ENCODE measurements around the gene CCNB1IP1. TPM values are rescaled to one million over a fixed set of nuclear protein-coding genes. Genes with fewer than 3 reads are reported as not detected.
"Not testable (repeated sequence)": the region's sequence is repeated elsewhere in the genome, so short reads cannot be mapped to it uniquely, and the experiment has no call there.

CCNB1IP1 gene
- total RNA-seq, 1 donor from 2014 or later = 168 TPM

DNA sequence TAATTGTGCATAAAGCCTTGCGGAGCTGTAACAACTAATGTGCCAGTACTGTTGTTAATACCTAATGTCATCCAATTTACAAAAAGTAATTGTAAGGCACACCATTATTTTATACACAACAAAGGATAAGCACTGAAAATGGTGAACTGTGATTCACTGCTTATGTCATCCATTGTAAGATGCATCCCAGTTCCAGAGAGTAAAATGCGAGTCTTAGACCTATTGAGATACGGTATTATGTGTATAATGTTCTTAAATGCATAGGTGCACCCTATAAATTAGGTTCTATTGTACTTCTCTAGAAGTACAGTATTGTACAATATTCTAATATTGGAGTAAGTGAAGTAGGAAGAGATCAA is 10.8 kb upstream of the CCNB1IP1 start:
- TF ChIP-seq CTCF (IDR thresholded peaks at IDR 0.05; ENCODE audit: insufficient read depth, low read length, severe bottlenecking) = no peak
- Histone ChIP-seq H3K36me3 (ENCODE audit: control insufficient read depth, insufficient read depth, low read length) (peaks cover 4% of the 10 kb centered on the region), H3K27me3 (ENCODE audit: control insufficient read depth, insufficient read depth, low read length) (no peaks in the 10 kb centered on the region), H3K4me3 (ENCODE audit: low read depth, low read length) (peak overlapping the region; percentile 67)
- FAIRE-seq (no peak), DNase-seq (ENCODE audit: low read depth) (peak; percentile 52)

DNA sequence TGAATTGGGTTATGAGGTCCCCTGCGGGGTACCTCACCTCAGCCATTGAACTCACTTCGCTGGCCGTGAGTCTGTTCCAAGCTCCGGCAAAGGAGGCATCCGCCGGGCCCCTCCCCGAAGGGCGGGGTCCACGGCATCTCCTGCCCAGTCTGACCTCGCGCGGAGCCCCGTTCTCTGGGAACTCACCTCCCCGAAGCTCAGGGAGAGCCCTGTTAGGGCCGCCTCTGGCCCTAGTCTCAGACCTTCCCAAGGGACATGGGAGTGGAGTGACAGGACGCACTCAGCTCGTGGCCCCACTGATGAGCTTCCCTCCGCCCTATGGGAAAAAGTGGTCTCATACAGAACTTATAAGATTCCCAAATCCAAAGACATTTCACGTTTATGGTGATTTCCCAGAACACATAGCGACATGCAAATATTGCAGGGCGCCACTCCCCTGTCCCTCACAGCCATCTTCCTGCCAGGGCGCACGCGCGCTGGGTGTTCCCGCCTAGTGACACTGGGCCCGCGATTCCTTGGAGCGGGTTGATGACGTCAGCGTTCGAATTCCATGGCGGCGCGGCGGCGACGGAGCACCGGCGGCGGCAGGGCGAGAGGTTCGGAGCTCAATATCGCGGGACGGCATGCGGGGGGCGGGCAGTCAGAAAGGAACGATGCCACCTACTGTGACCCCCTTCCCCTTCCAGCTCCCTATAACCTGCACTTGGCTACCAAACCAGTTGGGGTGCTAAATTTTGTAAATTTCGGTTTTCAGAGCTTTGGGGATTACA is 10.2 kb upstream of the CCNB1IP1 start, which contains the start of gene PARP2:
Gene PARP2 (plus strand): TSS at position 544 of the 770 bp plus-strand sequence. CDS start 7 bp downstream, at position 551.
- FAIRE-seq = peak; percentile 70
- peaks cover 3% of the 10 kb centered on the region for H3K36me3 ChIP-seq (ENCODE audit: control insufficient read depth, insufficient read depth, low read length)
- TF ChIP-seq CTCF (IDR thresholded peaks at IDR 0.05; ENCODE audit: insufficient read depth, low read length, severe bottlenecking) = no peak

DNA sequence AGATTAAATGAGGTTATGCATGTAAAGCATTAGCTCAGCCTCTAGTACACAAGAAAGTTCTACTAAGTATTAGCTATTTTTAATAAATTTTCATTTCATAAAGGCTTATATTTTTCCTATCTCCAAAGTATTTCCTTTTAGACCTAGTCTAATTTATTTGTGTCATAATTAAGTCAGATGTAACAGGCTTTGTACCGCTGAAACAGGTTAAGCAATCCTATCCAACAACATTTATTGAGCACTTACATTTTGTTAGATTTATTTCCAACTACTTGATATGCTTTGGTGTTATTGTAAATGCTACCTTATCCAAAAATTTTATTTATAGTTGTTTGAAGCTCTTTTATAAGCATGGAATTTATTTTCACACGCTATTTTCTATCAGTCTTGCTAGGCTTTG is 8.6 kb upstream of the CCNB1IP1 start:
- Histone ChIP-seq H3K27me3 (ENCODE audit: control insufficient read depth, insufficient read depth, low read length) (no peaks in the 10 kb centered on the region), H3K4me3 (ENCODE audit: low read depth, low read length) (no peak overlapping the region), H3K36me3 (ENCODE audit: control insufficient read depth, insufficient read depth, low read length) (no peaks in the 10 kb centered on the region)
- TF ChIP-seq CTCF (IDR thresholded peaks at IDR 0.05; ENCODE audit: insufficient read depth, low read length, severe bottlenecking) = no peak
- DNase-seq (ENCODE audit: low read depth) = no peak
- FAIRE-seq = no peak

More for the DNA sequence above, 10.2 kb upstream of the CCNB1IP1 start, which contains the start of gene PARP2:
- no peaks in the 10 kb centered on the region for H3K27me3 ChIP-seq (ENCODE audit: control insufficient read depth, insufficient read depth, low read length)
- H3K4me3 ChIP-seq (ENCODE audit: low read depth, low read length) = peak within 1 kb of the TSS; percentile 67
- DNase-seq (ENCODE audit: low read depth) = peak; percentile 98

DNA sequence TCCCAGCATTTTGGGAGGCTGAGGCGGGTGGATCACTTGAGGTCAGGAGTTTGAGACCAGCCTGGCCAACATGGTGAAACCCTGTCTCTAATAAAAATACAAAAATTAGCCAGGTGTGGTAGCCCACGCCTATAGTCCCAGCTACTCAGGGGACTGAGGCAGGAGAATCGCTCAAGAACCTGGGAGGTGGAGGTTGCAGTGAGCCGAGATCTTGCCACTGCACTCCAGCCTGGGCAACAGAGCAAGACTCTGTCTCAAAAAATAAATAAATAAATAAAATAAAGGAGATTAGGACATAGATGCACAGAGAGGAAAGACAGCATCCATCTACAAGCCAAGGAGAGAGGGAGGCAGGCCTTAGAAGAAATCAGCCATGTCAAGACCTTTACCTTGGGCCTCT is 8.0 kb upstream of the CCNB1IP1 start:
- not testable (repeated sequence) for H3K36me3 ChIP-seq (ENCODE audit: control insufficient read depth, insufficient read depth, low read length); DNase-seq (ENCODE audit: low read depth); H3K27me3 ChIP-seq (ENCODE audit: control insufficient read depth, insufficient read depth, low read length); H3K4me3 ChIP-seq (ENCODE audit: low read depth, low read length); FAIRE-seq

- H3K36me3 ChIP-seq (ENCODE audit: control insufficient read depth, insufficient read depth, low read length) = no peaks in the 10 kb centered on the region
- no peak for TF ChIP-seq CTCF (IDR thresholded peaks at IDR 0.05; ENCODE audit: insufficient read depth, low read length, severe bottlenecking)
Measured at GRCh38 chr14:20334017-20334416, 938 bp upstream of the CCNB1IP1 start.

GRCh38 chr14:20333494-20333841 is 389 bp upstream of the CCNB1IP1 start:
- TF ChIP-seq CTCF (IDR thresholded peaks at IDR 0.05; ENCODE audit: insufficient read depth, low read length, severe bottlenecking) = no peak
- FAIRE-seq = no peak
- DNase-seq (ENCODE audit: low read depth) = no peak
- H3K27me3 ChIP-seq (ENCODE audit: control insufficient read depth, insufficient read depth, low read length) = no peaks in the 10 kb centered on the region
- no peak overlapping the region for H3K4me3 ChIP-seq (ENCODE audit: low read depth, low read length)
- H3K36me3 ChIP-seq (ENCODE audit: control insufficient read depth, insufficient read depth, low read length) = peaks cover 1% of the 10 kb centered on the region

More at GRCh38 chr14:20334017-20334416, 938 bp upstream of the CCNB1IP1 start:
- FAIRE-seq (no peak), DNase-seq (ENCODE audit: low read depth) (no peak)
- no peaks in the 10 kb centered on the region for H3K27me3 ChIP-seq (ENCODE audit: control insufficient read depth, insufficient read depth, low read length)
- H3K4me3 ChIP-seq (ENCODE audit: low read depth, low read length) = no peak overlapping the region

All from bronchial epithelial cell (primary cell).